Smooth muscle cell of the brain vasculature (primary cell): Measurements from ENCODE around the gene AMN1.

Source experiments
- DNase-seq: peaks from one replicate; pipeline ENCODE4 v3.0.0-alpha.2; 2012; ENCODE audit warnings: low read depth, low spot score

The AMN1 gene

GRCh38 chr12:31631023-31631724 is 97.6 kb downstream of the AMN1 start:
- no peak for DNase-seq

GRCh38 chr12:31629756-31630732 is 98.8 kb downstream of the AMN1 start:
- no peak for DNase-seq

- DNase-seq = no peak
These were observed 101.3 kb downstream of the AMN1 start for GRCh38 chr12:31627456-31628054.

DNA sequence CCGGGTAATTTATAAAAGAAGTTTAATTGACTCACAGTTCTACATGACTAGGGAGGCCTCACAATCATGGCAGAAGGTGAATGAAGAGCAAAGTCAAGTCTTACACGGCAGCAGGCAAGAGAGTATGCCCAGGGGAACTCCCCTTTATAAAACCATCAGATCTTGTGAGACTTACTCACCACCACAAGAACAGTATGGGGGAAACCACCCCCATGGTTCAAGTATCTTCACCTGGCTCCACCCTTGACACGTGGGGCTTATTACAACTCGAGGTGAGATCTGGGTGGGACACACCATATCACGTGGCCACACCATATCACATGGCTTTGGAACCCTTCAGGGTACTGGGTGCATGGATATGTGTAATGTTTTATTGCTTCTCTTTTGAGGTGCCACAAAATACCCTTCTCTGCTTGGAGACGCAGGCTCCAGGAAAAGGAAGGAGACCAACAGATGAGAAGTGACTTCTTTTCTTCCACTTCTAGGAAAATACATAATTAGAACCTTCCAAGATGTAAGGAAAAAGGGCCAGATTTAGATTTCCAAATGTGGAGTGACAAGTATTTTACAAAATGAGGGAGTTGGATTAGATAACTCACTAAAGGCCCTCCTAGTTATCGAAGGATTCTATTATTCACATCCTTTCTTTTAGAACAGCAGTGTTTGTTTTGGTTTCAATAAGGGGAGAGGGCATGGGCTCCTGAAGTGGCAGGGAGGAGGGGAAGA is 102.4 kb downstream of the AMN1 start:
- DNase-seq = no peak

DNA sequence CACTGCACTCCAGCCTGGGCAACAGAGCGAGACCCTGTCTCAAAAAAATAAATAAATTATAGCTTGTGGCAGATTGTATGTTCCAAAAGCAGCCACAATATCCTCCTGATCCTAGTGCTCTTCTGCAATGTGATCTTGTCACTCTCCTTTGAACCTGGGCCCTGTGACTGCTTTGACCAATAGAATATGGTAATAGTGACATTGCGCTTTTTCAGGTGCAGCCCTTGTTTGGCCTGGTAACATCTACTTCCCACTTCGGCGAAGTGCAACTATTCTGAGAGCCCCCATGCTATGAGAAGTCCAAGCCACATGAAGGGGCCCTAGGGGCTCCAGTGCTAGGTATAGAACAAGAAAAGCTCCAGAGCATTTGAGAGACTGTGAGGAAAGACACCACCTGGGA is 106.8 kb downstream of the AMN1 start:
- DNase-seq = no peak
